HCT116 (cell line): ENCODE results near the gene PLCB1.

Experiments used
- CTCF ChIP-seq, 3 experiments: fragments of 200-600 bp in 1 of 3; sonication (generic) in 1 of 3; IDR thresholded peaks in 2 of 3; conservative IDR thresholded peaks in 1 of 3; 2 replicates each; pipeline ENCODE4 v1.5.1; 2012 to 2017; ENCODE audit warnings: low read depth in 2 of 3, low read length in 2 of 3, antibody characterized with exemption in 1 of 3, borderline replicate concordance in 1 of 3, control low read depth in 1 of 3, mild to moderate bottlenecking in 1 of 3, mixed read lengths in 1 of 3, mixed run types in 1 of 3, moderate library complexity in 1 of 3; ENCODE audit not compliant: insufficient read depth in 1 of 3
- EZH2 ChIP-seq: fragments of 200-600 bp; sonication (generic); IDR thresholded peaks from 2 replicates; pipeline ENCODE4 v1.6.1; 2017; ENCODE audit warnings: antibody characterized with exemption, mixed run types
- POLR2AphosphoS5 ChIP-seq: IDR thresholded peaks from 2 replicates; pipeline ENCODE4 v1.6.1; 2011; ENCODE audit warnings: mild to moderate bottlenecking, low read depth, low read length, moderate library complexity
- YY1 ChIP-seq: IDR thresholded peaks from 2 replicates; pipeline ENCODE4 v1.6.1; 2011; ENCODE audit warnings: low read length, low read depth, moderate library complexity, mild to moderate bottlenecking; ENCODE audit not compliant: insufficient replicate concordance; ENCODE audit errors: extremely low read depth
- ZBTB33 ChIP-seq: IDR thresholded peaks from 2 replicates; pipeline ENCODE4 v1.6.1; 2011; ENCODE audit warnings: mild to moderate bottlenecking, low read length, moderate library complexity; ENCODE audit not compliant: insufficient replicate concordance; ENCODE audit errors: extremely low read depth
- TF ChIP-seq, protein P1 (sequence below): IDR thresholded peaks from 2 replicates; pipeline ENCODE4 v1.6.1; 2012

DNA sequence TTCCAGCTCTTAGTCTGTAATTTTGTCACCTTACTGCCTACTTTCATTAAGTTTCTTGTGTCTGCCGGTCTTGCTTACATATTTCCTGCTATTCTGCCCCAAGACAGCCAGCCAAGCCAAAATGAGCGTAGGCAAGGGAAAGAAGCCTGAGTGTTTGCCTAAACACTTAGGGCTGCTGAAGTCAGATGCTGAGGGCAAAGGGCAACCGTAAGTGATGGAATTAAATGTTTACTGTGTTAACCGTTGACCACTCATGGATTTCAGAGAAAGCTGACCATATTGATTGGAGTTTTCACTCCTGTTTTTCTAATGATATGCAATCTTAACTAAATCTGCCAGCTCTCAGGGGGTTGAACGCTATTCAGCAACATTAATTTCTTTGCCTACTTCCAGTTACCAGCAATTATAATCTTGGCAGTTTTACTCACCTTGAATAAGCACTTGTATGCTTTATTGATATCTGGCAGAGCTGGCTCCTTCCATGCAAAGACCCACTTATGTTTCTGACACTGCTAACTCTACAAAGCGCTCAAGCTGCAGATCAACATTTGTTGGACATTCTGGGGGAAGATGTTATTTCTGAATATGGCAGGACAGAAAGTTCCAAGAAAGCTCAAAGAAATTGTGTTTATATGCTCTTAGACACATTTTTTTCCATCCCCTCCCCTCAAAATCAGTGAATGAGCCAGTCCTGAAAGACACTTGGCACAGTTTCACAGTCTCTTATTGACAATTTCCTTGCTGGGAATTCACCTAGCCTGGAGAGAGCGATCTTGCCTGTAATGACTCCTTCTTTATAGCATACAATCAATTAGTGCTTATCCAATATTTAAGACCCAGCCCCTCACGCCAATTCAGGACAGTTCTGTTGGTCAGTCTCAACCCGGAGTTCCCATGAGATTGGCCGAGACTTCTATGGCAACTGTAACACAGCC lies 183.8 kb downstream of the PLCB1 start:
- no peak for TF ChIP-seq CTCF (IDR thresholded peaks at IDR 0.05 in 2 of 3, conservative IDR thresholded peaks at IDR 0.05 in 1 of 3; ENCODE audit: borderline replicate concordance in 1 of 3, insufficient read depth in 1 of 3, low read depth in 2 of 3, low read length in 2 of 3)
- TF ChIP-seq POLR2AphosphoS5 = no peak
- TF ChIP-seq, protein P1, sequence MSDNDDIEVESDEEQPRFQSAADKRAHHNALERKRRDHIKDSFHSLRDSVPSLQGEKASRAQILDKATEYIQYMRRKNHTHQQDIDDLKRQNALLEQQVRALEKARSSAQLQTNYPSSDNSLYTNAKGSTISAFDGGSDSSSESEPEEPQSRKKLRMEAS = no peak
- no peak for TF ChIP-seq YY1
- TF ChIP-seq ZBTB33 = no peak
- TF ChIP-seq EZH2 = no peak
